NCI-H748 (cell line): ENCODE measurements around the gene KLRC1.
A peak's percentile ranks its signal among the peaks of the same experiment; 100 is the strongest.
"Not testable (repeated sequence)": the region's sequence is repeated elsewhere in the genome, so short reads cannot be mapped to it uniquely, and the experiment has no call there.

Source experiments
- DNase-seq: peaks from one replicate; lab custom pipeline; 2025; ENCODE audit not compliant: unreplicated experiment; lab: John Stamatoyannopoulos, UW

The KLRC1 gene

DNA sequence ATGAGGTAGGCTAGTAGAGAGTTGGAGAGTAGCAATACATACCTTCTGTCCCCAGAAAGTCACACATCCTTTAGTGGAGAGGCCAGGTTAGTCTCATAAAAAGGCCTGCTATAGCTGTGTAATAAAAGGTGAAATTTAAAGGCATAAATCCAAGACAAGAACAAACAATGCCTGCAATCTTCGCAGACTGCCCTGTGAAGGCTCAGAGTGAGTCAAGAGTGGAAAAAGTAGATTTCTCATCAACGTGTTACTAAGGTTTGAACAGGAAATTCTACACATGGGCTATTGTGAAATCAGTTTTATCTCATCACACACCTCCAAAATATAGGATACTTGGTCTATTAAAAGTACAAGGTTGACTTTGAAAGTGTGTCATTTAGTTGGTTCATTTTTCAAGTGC is at the start of gene KLRC1:
TSS of gene KLRC1 (minus strand) at position 222 of the 400 bp plus-strand sequence. CDS start 2,221 bp downstream, outside the sequence.
- DNase-seq: no peak

DNA sequence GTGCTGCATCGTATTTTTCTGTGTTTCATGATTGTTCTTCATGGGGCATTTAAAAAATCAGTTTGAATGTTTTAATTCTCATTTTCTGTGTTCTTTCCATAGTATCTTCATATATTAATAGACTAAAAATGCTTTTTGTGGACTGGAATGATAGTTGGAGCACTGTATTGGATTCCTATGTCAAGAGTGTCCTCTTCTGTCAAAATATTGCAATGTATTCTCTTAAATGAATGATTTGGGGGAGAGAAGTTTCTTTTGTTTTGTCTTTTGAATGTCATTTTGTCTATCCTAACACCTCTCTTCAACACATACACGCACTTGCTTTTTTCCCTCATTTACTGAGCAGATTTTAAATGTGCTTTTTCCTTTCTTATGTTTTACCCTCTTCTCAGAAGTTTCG is 47.9 kb upstream of the KLRC1 start:
- DNase-seq: peak; percentile 1

DNA sequence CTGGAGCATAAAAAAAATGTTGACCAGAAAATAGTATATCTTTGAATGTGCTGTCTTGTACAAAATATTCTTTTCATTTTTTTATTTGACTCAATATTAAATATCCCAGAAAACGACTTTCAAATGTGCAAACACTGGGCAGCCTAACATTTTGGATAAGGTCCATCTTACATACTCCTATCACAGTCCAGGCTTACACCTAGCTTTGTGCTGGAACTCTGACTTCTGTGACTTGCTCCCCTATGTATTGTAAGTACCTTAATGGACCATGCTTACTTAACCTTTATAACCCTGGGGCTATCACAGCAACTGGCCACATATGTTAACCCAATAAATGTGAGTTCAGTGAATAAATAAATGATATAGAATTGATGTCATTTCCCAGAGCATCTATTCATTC is 44.9 kb upstream of the KLRC1 start:
- no peak for DNase-seq

DNA sequence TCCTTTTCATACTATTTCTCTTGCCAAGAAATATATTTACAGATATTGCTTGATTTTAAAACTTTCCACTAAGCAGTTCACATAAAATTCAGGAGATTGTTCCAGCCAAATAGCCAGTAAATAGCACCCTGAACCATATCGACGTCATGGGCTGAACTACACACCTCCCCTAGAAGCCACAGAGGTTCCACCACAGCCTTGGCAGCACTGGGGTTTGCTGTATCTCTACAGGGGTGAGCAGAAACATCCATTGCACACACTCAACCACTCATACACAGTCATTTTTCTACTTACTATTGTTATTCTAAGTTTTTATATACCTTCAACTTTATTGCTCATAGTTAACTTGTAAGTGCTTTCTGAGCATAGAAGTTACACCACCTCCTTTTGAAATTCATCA is 44.4 kb upstream of the KLRC1 start:
- DNase-seq: no peak

DNA sequence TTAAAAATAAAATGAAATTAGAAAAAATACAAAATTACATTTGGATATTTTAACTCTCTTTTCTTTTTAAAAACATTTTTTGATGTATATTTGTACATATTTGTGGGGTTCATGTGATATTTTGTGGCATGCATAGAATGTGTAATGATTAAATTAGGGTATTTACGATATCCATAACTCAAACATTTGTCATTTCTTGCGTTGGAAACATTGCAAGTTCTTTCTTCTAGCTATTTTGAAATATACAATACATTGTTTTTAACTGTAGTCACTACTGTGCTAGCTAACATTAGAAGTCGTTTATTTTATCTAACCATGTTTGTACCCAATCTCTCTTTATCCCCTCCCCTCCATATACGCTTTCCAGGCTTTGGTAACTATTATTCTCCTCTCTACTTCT is 38.6 kb upstream of the KLRC1 start:
- DNase-seq: no peak

DNA sequence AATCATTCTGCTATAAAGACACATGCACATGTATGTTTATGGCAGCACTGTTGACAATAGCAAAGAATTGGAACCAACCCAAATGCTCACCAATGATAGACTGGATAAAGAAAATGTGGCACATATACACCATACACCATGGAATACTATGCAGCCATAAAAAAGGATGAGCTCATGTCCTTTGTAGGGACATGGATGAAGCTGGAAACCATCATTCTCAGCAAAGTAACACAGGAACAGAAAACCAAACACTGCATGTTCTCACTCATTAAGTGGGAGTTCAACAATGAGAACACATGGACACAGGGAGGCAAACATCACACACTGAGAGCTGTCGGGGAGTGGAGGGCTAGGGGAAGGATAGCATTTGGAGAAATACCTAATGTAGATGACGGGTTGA is 34.2 kb upstream of the KLRC1 start:
- not testable (repeated sequence) for DNase-seq

DNA sequence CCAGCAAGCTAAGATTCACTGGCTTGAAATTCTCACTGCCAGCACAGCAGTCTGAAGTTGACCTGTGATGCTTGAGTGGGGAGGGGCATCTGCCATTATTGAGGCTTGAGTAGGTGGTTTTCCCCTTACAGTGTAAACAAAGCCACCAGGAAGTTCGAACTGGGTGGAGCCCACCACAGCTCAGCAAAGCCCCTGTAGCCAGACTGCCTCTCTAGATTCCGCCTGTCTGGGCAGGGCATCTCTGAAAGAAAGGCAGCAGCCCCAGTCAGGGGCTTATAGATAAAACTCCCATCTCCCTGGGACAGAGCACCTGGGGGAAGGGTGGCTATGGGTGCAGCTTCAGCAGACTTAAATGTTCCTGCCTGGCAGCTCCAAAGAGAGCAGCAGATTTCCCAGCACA is 28.7 kb upstream of the KLRC1 start:
- peak; percentile 10 for DNase-seq

DNA sequence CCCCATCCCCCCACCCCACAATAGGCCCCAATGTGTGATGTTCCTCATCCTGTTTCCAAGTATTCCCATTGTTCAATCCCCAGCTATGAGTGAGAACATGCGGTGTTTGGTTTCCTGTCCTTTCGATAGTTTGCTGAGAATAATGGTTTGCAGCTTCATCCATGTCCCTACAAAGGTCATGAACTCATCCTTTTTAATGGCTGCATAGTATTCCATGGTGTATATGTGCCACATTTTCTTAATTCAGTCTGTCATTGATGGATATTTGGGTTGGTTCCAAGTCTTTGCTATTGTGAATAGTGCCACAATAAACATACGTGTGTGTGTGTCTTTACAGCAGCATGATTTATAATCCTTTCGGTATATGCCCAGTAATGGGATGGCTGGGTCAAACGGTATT is 19.6 kb upstream of the KLRC1 start:
- not testable (repeated sequence) for DNase-seq

DNA sequence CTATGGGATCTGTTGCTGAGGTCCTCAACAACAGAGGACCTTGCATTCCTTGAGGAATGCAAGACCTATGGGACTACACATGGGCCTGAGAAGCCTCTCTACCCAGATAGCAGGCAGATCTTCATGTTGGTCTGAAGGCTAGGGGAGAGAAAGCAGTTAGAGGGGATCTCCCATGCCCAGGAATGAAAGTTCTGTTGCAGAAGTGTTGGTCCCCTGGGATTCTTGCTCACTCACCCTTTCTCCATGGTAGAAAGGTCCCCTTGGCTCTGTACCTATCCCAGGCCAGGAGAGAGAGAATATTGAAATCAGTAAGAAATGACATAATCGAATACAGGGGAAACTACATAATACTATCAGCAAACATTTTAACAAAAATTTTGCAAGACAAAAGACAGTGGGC is 16.5 kb upstream of the KLRC1 start:
- DNase-seq: no peak

DNA sequence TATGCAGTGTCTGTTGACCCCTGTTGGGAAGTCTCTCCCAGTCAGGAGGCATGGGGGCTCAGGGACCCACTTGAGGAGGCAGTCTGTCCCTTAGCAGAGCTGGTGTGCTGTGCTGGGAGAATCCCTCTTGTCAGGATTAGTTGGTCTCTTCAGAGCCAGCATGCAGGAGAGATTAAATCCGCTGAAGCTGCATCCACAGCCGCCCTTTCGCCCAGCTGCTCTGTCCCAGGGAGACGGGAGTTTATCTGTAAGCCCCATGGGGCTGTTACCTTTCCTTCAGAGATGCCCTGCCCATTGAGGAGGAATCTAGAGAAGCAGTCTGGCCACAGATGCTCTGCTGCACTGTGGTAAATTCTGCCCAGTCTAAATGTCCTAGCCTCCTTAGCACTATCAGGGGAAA is 13.1 kb upstream of the KLRC1 start:
- DNase-seq: no peak

DNA sequence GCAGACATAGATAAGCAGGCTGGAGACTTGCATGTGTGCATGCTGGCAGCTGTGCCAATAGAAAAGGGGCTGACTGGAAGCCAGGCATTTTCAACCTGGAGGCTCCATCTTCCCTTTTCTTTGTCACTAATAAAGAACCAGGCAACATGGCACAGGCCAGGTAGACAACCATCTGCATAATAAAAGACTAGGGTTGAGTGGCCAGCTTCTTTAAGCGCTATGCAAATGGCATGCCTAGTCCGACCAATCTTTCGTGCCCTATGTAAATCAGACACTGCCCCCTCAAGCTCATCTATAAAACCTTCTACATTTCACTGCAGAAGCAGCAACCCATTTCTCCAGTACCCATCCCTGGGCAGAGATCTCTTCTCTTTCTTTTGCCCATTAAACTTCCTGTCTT is 4.6 kb upstream of the KLRC1 start:
- DNase-seq: no peak

DNA sequence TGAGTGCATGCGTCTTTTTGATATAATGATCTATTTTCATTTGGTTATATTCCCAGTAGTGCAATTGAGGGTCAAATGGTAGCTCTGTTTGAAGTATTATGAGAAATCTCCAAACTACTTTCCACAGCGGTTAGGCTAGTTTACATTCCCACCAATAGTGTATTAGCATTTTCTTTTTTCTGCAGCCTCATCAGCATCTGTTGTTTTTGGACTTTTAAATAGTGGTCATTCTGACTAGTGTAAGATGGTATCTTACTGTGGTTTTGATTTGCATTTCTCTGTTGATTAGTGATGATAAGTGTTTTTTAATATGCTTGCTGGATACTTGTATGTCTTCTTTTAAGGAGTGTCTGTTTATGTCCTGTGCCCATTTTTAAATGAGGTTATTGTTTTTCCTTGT is 3.7 kb upstream of the KLRC1 start:
- DNase-seq: no peak

DNA sequence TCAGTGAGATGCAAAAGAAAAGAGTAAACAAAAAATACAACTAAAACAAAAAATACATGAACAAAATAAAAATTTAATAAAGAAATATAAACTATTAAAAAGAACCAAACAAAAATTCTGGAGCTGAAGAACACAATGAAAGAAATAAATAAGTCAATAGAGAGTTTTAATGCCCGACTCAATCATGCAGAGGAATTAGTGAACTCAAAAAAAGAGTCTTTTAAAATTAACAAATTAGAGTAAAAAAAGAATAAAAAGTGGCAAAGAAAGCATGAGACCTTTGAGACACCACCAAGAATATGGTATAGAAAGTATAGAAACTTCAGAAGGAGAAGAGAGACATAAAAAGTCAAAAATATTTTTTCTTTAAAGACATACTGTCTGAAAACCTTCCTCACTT is 2.6 kb upstream of the KLRC1 start:
- DNase-seq: no peak

DNA sequence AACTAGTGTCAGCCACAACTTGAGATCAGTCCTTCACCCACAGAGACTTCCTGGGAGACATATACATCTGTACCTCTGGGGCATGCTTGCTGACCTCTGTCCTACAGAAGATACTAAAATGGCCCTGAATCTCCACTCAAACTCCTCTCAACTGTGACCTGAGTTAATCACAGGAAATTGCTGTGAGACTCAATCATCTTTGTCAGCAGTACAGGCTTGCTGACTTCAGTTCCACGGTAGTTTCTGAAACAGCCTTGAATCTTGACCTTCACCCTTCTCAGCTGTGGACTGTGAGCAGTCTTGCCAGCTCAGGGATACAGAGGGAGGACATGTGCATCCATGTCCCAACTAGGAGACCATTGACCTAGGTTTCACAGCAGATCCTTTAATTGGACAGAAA is 1.4 kb upstream of the KLRC1 start:
- no peak for DNase-seq

DNA sequence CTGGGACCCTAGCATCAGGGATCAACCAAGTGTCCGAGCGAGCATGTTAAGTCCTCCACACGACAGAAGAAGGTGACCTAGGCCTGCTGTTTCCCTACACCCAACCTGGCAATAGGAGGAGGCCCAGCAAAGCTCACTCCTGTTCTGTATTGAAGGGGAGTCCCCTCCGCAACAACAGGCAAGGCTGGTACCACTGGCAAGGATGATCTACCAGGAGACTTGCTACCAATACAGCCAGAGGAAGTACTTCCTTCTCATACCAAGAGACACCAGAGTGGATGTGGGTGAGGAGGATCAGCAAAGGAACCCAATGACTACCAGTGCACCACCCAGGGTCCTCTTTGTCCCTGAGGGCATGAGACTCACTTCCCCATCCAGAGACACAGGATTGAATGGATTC is 4.9 kb downstream of the KLRC1 start:
- no peak for DNase-seq

DNA sequence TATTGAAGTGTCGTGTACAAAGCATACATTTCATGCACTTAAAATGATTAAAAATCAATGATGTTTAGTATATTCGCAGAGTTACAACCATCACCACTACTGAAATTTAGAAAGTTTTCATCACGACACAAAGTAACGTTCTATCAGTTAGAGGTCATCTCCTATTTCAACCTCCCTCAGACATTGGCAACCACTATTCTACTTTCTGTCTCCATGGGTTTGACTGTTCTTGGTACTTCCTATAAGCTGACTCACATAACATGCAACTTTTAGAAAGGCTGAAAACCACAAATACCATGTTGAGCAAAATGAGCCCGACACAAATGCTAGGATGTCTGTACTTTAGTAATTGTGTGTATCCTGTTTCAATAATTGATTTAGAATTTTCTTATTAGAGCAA is 7.1 kb downstream of the KLRC1 start:
- DNase-seq: not testable (repeated sequence)

DNA sequence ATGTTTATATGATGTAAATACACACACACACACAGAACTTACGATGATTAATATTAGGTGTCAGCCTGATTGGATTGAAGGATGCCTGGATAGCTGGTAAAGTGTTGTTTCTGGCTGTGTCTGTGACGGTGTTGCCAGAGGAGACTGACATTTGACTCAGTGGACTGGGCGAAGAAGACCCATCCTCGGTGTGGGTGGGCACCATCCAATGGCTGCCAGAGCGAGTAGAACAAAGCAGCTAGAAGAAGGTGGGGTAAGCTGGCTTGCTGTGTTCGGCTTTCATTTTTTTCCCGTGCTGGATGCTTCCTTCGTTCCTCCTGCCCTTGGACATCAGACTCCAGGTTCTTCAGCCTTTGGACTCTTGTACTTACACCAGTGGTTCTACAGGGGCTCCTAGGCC is 12.0 kb downstream of the KLRC1 start:
- DNase-seq: not testable (repeated sequence)

DNA sequence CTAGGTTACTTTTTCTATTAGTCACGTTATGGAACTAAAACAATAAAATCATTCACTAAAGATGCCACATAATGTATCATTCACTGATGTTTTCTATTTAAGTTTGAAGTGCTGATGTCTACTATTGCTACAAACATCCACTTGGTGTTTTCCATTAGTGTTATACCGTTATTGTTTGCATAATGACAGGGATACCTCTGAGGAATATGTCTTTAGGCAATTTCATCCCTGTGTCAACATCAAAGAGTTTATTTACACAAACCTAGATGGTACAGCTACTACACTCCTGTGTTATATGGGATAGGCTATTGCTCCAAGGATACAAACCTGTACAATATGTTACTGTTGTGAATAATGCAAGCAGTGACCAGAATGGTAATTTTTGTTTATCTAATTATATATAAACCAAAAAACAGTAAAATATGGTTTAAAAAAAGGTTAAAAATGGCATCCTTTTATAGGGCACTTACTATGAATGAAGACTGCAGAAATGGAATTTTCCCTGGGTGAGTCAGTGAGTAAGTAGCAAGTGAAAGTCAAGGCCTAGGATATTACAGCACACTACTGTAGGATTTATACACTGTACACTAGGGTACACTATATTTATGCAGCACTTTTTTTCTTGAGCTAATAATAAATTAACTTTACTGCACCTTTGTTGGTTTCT is 13.4 kb downstream of the KLRC1 start:
- peak; percentile 72 for DNase-seq

DNA sequence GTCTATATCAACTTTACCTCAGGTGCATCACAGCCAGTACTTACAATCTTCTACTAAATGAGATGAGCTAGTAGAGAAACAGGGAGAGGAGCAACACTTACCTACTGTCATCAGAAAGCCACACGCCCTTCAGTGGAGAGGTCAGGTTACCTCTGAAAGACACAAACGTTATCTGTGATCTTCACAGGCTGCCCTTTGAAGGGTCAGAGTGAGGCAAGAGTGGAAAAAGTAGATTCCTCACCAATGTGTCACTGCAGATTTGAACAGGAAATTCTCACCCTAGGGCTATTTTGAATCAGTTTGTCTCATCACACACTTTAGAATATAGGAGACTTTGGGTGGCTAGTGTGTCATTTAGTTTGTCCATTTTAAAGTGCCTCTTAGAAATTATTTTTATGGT is 15.6 kb downstream of the KLRC1 start:
- not testable (repeated sequence) for DNase-seq

DNA sequence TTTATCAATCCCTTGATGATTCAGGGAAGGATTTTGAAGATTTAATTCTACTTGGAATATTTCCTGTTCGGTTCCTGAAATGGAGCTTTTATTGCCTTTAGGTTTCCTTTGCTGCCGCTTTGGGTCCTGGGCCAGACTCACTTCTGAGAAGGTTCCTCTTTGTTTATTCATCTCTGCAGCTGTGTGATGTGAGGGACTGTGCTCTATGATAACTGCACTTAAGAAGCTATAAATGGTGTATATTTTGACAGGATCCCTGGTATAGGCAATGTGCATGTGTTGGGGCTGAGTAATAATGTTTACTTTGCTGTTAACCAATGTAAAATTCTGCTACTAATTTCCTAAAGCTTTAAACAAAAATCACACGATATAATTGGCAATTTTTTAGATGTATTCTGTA is 17.4 kb downstream of the KLRC1 start, which contains the start of gene KLRC2:
TSS of gene KLRC2 (minus strand) at position 195 of the 400 bp plus-strand sequence. CDS start at position 171, 24 bp downstream.
- peak; percentile 8 for DNase-seq

DNA sequence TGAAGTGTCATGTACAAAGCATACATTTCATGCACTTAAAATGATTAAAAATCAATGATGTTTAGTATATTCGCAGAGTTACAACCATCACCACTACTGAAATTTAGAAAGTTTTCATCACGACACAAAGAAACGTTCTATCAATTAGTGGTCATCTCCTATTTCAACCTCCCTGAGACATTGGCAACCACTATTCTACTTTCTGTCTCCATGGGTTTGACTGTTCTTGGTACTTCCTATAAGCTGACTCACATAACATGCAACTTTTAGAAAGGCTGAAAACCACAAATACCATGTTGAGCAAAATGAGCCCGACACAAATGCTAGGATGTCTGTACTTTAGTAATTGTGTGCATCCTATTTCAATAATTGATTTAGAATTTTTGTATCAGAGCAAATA is 22.6 kb downstream of the KLRC1 start:
- not testable (repeated sequence) for DNase-seq

DNA sequence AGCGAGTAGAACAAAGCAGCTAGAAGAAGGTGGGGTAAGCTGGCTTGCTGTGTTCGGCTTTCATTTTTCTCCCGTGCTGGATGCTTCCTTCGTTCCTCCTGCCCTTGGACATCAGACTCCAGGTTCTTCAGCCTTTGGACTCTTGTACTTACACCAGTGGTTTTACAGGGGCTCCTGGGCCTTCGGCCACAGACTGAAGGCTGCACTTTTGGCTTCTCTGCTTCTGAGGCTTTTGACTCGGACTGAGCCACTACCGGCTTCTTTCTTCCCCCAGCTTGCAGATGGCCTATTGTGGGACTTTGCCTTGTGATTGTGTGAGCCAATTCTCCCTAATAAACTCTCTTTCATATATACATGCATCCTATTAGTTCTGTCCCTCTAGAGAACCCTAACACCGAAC is 27.2 kb downstream of the KLRC1 start:
- DNase-seq: not testable (repeated sequence)

DNA sequence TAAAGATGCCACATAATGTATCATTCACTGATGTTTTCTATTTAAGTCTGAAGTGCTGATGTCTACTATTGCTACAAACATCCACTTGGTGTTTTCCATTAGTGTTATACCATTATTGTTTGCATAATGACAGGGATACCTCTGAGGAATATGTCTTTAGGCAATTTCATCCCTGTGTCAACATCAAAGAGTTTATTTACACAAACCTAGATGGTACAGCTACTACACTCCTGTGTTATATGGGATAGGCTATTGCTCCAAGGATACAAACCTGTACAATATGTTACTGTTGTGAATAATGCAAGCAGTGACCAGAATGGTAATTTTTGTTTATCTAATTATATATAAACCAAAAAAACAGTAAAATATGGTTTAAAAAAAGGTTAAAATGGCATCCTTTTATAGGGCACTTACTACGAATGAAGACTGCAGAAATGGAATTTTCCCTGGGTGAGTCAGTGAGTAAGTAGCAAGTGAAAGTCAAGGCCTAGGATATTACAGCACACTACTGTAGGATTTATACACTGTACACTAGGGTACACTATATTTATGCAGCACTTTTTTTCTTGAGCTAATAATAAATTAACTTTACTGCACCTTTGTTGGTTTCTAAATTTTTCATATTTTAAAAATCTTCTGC is 28.8 kb downstream of the KLRC1 start:
- peak; percentile 1 for DNase-seq
